Stomach smooth muscle (tissue), 2 donors: ENCODE results near the gene PLG.
"Not testable (repeated sequence)": the region's sequence is repeated elsewhere in the genome, so short reads cannot be mapped to it uniquely, and the experiment has no call there.

ENCODE experiments used
- H3K27ac ChIP-seq: one replicate; pipeline ENCODE4 v1.7.0; 2013; ENCODE audit warnings: mild to moderate bottlenecking, low read length, inconsistent platforms
- H3K27me3 ChIP-seq, 2 donors: one replicate each; pipeline ENCODE4 v1.7.0; 2013; ENCODE audit warnings: low read length in 2 of 2; ENCODE audit not compliant: insufficient read depth in 2 of 2, control insufficient read depth in 1 of 2
- H3K36me3 ChIP-seq, 2 donors: one replicate each; pipeline ENCODE4 v1.7.0; 2013; ENCODE audit warnings: low read length in 2 of 2; ENCODE audit not compliant: control insufficient read depth in 2 of 2, insufficient read depth in 2 of 2
- H3K4me1 ChIP-seq: one replicate; pipeline ENCODE4 v1.7.0; 2013; ENCODE audit warnings: low read length; ENCODE audit not compliant: control insufficient read depth, insufficient read depth
- H3K4me3 ChIP-seq, 2 donors: one replicate each; pipeline ENCODE4 v1.7.0; 2013; ENCODE audit warnings: low read length in 2 of 2
- H3K9ac ChIP-seq, 2 donors: one replicate each; pipeline ENCODE4 v1.7.0; 2013; ENCODE audit warnings: low read length in 2 of 2, mild to moderate bottlenecking in 1 of 2
- H3K9me3 ChIP-seq, 2 donors: one replicate each; pipeline ENCODE4 v1.7.0; 2013; ENCODE audit warnings: low read length in 2 of 2; ENCODE audit not compliant: control insufficient read depth in 2 of 2
- donor health status: healthy.
- donor health status: Pancreatic carcinoma.

The PLG gene

GRCh38 chr6:160790028-160790792 lies 88.2 kb downstream of the PLG start:
- Histone ChIP-seq H3K4me1 (no peaks in the 10 kb centered on the region), H3K9me3 (no peaks in the 10 kb centered on the region), H3K27ac (no peak overlapping the region), H3K4me3 (no peak overlapping the region), H3K27me3 (no peaks in the 10 kb centered on the region), H3K9ac (no peak overlapping the region), H3K36me3 (no peaks in the 10 kb centered on the region)

- Histone ChIP-seq H3K27me3 (no peaks in the 10 kb centered on the region), H3K9me3 (no peaks in the 10 kb centered on the region), H3K36me3 (no peaks in the 10 kb centered on the region), H3K9ac (no peak overlapping the region), H3K4me1 (no peaks in the 10 kb centered on the region), H3K27ac (no peak overlapping the region), H3K4me3 (no peak overlapping the region)
These were observed 89.4 kb downstream of the PLG start for GRCh38 chr6:160791459-160791858.

GRCh38 chr6:160791981-160792418 lies 90.0 kb downstream of the PLG start:
- no peaks in the 10 kb centered on the region for H3K27me3 ChIP-seq
- H3K27ac ChIP-seq = no peak overlapping the region
- H3K36me3 ChIP-seq = no peaks in the 10 kb centered on the region

GRCh38 chr6:160792708-160793107 lies 90.7 kb downstream of the PLG start:
- Histone ChIP-seq H3K27ac (no peak overlapping the region), H3K9ac (no peak overlapping the region), H3K4me3 (no peak overlapping the region), H3K36me3 (no peaks in the 10 kb centered on the region), H3K27me3 (no peaks in the 10 kb centered on the region), H3K4me1 (no peaks in the 10 kb centered on the region), H3K9me3 (no peaks in the 10 kb centered on the region)

More at GRCh38 chr6:160791981-160792418, 90.0 kb downstream of the PLG start:
- H3K9ac ChIP-seq = no peak overlapping the region
- H3K9me3 ChIP-seq = no peaks in the 10 kb centered on the region
- no peaks in the 10 kb centered on the region for H3K4me1 ChIP-seq
- H3K4me3 ChIP-seq = no peak overlapping the region

GRCh38 chr6:160793652-160794051 lies 91.6 kb downstream of the PLG start:
- no peak overlapping the region for H3K9ac ChIP-seq
- no peaks in the 10 kb centered on the region for H3K27me3 ChIP-seq
- H3K9me3 ChIP-seq = no peaks in the 10 kb centered on the region
- H3K4me3 ChIP-seq = no peak overlapping the region
- no peak overlapping the region for H3K27ac ChIP-seq
- no peaks in the 10 kb centered on the region for H3K36me3 ChIP-seq
- no peaks in the 10 kb centered on the region for H3K4me1 ChIP-seq

- Histone ChIP-seq H3K9ac (no peak overlapping the region), H3K27me3 (no peaks in the 10 kb centered on the region), H3K9me3 (peaks cover 0 to 3% of the 10 kb centered on the region in 2 donors), H3K4me3 (no peak overlapping the region), H3K27ac (no peak overlapping the region), H3K36me3 (no peaks in the 10 kb centered on the region), H3K4me1 (no peaks in the 10 kb centered on the region)
These were observed 93.7 kb downstream of the PLG start for GRCh38 chr6:160795721-160796120.

- Histone ChIP-seq H3K36me3 (no peaks in the 10 kb centered on the region), H3K27me3 (no peaks in the 10 kb centered on the region), H3K4me1 (no peaks in the 10 kb centered on the region), H3K27ac (no peak overlapping the region), H3K9ac (no peak overlapping the region), H3K4me3 (no peak overlapping the region), H3K9me3 (peaks cover 0 to 3% of the 10 kb centered on the region in 2 donors)
These were observed 96.6 kb downstream of the PLG start for GRCh38 chr6:160798625-160799024.

- Histone ChIP-seq H3K27ac (no peak overlapping the region), H3K9me3 (peaks cover 0 to 3% of the 10 kb centered on the region in 2 donors), H3K27me3 (no peaks in the 10 kb centered on the region), H3K4me3 (no peak overlapping the region), H3K36me3 (no peaks in the 10 kb centered on the region), H3K4me1 (no peaks in the 10 kb centered on the region), H3K9ac (no peak overlapping the region)
These were observed 97.9 kb downstream of the PLG start for GRCh38 chr6:160799801-160800506.

GRCh38 chr6:160801418-160801817 lies 99.4 kb downstream of the PLG start:
- Histone ChIP-seq H3K9me3 (peaks cover 0 to 3% of the 10 kb centered on the region in 2 donors), H3K9ac (no peak overlapping the region), H3K27ac (no peak overlapping the region), H3K36me3 (no peaks in the 10 kb centered on the region), H3K4me3 (no peak overlapping the region), H3K27me3 (no peaks in the 10 kb centered on the region), H3K4me1 (no peaks in the 10 kb centered on the region)

- not testable (repeated sequence) for H3K9ac ChIP-seq, H3K36me3 ChIP-seq, H3K27me3 ChIP-seq, H3K4me3 ChIP-seq, H3K9me3 ChIP-seq, H3K4me1 ChIP-seq, H3K27ac ChIP-seq
These were observed 100.0 kb downstream of the PLG start for GRCh38 chr6:160802049-160802448.
